LNCaP clone FGC (cell line): Measurements from ENCODE around the gene RNF31.
"Not testable (repeated sequence)": the region's sequence is repeated elsewhere in the genome, so short reads cannot be mapped to it uniquely, and the experiment has no call there.

Experiments
- DNase-seq: peaks from one replicate; pipeline ENCODE4 v3.0.0-alpha.2; 2011; ENCODE audit warnings: low read depth
- H3K4me3 ChIP-seq: 2 replicates; pipeline ENCODE4 v1.5.1; 2011; ENCODE audit warnings: mild to moderate bottlenecking, low read depth, low read length, control low read depth
- CTCF ChIP-seq: IDR thresholded peaks from 2 replicates; pipeline ENCODE4 v1.5.1; 2012; ENCODE audit warnings: mild to moderate bottlenecking; ENCODE audit not compliant: control insufficient read depth, insufficient read depth; ENCODE audit errors: extremely low read depth

RNF31 gene

GRCh38 chr14:24102357-24103048 is 44.8 kb upstream of the RNF31 start:
- no peak for TF ChIP-seq CTCF
- no peak for DNase-seq
- no peak overlapping the region for H3K4me3 ChIP-seq

GRCh38 chr14:24103451-24103850 is 43.8 kb upstream of the RNF31 start:
- H3K4me3 ChIP-seq = no peak overlapping the region
- no peak for DNase-seq
- TF ChIP-seq CTCF = no peak

DNA sequence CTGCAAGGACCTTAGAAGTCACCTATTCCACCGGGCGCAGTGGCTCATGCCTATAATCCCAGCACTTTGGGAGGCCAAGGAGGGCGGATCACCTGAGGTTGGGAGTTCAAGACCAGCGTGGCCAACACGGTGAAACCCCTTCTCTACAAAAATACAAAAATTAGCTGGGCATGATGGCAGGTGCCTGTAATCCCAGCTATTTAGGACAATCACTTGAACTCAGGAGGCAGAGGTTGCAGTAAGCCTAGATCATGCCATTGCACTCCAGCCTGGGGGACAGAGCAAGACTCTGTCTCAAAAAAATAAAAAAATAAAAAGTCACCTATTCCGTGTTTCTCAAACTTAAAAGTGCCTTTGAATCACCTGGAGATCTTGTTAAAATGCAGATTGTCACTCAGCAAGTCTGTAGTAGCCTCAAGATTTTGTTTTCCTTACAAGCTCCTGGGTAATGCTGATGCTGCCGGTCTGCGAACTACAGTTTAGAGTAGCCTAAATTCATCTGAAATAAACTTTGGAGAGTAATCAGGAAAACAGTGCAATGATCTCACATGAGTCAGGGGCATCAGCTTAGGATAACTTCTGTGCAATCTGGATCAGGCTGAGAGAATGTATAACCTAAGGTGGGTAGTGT is 41.6 kb upstream of the RNF31 start:
- H3K4me3 ChIP-seq, DNase-seq: not testable (repeated sequence)

DNA sequence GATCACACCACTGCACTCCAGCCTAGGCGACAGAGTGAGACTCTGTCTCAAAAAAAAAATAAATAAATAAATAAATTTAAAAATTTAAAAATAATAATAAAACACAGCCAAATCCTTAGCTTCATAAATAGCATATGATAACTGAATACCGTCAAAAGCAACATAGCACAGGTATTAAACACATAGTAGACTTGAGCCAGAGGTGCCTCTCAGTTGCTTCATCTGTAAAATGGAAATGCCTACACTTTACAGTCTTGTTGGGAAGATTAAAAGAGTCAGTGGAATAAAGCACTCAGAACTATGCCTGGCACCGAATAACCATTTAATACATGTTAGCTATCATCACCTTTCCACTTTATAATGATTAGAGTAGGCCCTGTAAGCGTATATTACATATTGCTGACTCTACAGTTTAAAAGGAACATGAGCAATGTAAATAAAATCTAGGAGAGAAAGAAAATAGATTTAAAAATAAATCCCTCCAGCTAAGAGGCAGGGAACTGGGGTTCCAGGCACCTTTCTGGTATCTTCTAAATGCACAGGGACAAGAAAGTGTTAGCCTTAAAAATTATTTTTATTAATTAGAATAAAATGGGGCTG is 40.5 kb upstream of the RNF31 start:
- no peak for DNase-seq
- H3K4me3 ChIP-seq = no peak overlapping the region
- no peak for TF ChIP-seq CTCF

GRCh38 chr14:24108336-24108874 is 38.9 kb upstream of the RNF31 start:
- no peak overlapping the region for H3K4me3 ChIP-seq
- no peak for DNase-seq
- TF ChIP-seq CTCF = no peak

DNA sequence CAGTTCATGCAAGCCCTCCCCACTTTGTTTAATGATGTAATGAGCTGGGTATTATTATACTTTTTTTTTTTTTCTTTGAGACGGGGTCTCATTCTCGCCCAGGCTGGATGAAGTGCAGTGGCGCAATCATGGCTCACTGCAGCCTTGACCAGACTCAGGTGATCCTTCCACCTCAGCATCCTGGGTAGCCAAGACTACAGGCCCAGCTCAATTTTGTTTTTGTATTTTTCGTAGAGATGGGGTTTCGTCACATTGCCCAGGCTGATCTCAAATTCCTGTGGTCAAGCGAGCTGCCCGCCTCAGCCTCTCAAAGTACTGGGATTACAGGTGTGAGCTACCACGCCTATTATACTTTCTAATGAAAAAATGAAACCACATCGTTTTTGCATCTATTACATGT is 37.2 kb upstream of the RNF31 start:
- no peak overlapping the region for H3K4me3 ChIP-seq
- no peak for DNase-seq
- TF ChIP-seq CTCF = no peak

- H3K4me3 ChIP-seq = no peak overlapping the region
- no peak for TF ChIP-seq CTCF
- no peak for DNase-seq
These were observed 36.8 kb upstream of the RNF31 start for GRCh38 chr14:24110523-24110922.
